LHCN-M2 (cell line): ENCODE measurements around the gene DCTN2. TPM values are rescaled to one million over a fixed set of nuclear protein-coding genes. Genes with fewer than 3 reads are reported as not detected.
"Not testable (repeated sequence)": the region's sequence is repeated elsewhere in the genome, so short reads cannot be mapped to it uniquely, and the experiment has no call there.

ENCODE experiments used
- DNase-seq: peaks from one replicate; pipeline ENCODE4 v3.0.0-alpha.2; 2012; ENCODE audit warnings: low read depth
- polyA plus RNA-seq: library from polyadenylated mRNA; unstranded; fragments of >200 nt; gene quantifications from one replicate; pipeline ENCODE4 v1.2.1, GENCODE V29; 2012; ENCODE audit warnings: missing spikeins
- total RNA-seq: library from RNA; depleted of rRNA; stranded (reverse); fragments of >200 nt; gene quantifications from 2 replicates; pipeline ENCODE4 v1.2.3, GENCODE V29; 2014; rRNA removed

The DCTN2 gene
- total RNA-seq = 177 and 202 TPM in 2 replicates
- 186 TPM for polyA plus RNA-seq

DNA sequence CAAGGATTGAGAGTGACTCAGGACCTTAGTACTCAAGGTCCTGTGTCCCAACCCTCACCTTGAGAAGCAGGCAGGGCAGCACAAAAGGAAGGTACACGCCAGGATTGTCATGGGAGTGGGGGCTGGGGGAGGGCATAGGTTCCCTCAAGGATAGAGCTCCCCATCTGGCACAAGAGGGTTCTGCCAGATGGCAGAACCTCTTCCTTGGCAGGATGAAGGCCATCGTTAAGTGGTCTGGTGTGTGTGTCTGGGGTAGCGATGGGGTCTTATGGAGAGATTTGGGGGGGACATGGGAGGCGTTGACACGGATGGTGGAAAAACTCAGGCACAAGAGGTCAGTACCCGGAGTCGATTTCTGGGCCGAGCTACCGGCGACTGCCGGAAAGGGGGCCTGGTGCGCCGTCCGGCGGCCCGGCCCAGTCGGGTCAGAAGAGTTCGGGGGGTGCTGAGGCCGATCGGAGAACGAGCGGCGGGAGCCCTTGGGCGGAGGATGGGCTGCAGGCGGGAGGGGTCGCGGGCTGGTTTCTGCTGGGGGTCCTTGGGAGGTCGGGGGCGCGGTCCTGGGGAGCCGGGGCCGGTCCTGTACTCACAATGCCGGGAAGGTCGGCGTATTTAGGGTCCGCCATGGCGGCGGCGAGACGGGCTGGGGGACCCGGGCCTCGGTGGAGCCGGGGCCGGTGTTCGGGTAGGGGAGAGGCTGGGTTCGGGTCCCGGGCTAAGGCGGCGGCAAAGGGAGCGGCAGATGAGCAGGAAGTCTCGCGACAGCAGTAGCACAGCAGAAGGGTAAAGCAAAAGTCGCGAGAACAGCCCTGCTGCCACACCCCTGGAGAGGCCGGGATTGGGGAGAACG lies at the start of gene DCTN2:
DCTN2 (minus strand) TSS at position 755 of the 850 bp plus-strand sequence; CDS start at position 626, 129 bp downstream.
- DNase-seq = peak; percentile 97

GRCh38 chr12:57593187-57593586 lies 46.2 kb upstream of the DCTN2 start:
- no peak for DNase-seq

DNA sequence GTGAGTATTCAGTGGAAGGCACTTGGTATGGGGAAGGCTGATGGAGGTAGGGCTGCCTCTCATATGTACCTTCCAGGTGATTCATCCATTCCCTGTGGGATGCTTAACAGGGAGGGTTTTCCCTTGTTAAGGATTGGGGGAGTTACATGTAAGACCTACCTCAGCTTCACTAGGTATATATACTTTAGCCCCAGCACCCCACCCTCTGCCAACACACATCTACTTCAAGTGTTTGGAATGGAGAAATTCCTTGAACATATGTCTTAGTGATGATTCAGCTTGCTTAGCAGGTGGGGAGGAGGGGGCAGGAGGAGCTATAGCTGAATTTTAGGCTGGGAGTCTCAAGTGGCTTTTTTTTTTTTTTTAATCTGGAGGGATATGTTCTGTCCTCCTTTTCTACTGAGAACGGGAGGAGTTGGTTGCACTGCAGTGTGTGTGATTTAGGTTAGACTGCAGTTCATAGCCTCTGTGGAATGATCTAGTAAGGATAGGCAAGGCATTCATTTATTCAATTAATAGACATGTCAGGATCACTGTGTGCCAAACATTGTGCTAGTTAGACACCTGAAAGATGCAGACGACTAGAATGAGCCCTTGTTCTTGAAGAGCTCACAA lies 45.7 kb upstream of the DCTN2 start:
- peak; percentile 36 for DNase-seq

DNA sequence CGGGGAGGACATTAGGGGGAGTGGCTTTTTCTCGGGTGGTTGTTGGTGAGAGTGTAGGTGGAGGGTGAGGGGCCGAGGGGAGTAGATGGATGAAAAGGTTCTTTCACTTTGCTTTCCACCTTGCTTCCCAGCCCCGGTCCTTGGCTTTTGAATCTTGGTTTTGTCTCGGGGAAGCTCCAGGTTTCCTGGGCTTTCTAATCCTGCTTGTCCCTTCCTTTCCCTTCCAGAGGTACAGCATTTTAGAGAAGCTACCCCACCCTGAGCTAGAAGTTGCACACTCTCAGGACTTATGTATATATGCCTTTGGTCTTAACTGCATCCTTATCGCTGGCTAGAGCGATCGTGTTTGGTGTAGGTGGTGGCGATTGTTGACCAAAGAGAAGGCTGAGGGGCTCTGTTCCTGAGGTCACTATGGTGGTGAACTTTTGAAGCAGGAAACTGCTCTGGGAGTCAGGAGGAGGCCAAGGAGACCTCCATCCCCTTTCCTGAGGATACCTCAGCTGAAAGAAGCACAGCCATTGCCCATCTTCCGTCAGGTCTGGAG lies 44.9 kb upstream of the DCTN2 start:
- DNase-seq = no peak

DNA sequence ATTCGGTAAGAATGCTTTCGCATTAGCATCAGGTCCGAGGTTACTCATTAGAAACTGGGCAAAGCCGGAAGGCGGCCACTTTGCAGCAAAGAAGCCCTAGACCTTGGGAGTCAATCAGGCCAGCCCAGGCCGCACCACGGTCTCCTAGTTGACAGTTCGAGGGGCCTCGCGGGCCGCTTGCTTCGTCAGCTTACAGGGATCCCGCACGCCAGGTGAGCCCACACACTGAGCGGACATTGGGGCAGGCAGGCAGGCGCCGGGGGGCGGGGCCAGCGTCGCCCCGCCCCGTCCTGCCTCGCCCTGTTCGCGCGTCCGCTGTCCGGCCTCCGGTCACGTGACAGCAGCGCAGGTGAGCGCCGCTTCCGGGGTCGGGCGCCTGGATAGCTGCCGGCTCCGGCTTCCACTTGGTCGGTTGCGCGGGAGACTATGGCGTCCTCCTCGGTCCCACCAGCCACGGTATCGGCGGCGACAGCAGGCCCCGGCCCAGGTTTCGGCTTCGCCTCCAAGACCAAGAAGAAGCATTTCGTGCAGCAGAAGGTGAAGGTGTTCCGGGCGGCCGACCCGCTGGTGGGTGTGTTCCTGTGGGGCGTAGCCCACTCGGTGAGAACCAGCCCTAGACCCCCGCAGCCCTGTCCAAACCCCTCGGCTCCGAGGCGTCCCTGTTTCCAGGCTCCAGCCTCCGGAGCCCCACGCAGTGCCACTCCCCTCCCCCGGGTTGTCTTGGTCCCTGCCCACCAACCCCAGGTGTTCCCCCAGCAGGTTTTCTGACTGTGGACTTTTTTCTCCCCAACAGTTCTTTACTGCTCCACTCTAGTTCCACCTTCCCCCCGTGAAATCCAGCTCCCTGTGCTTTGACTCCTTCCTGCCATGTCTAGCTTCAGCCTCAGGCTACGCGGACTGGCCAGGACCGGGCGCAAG lies 44.1 kb upstream of the DCTN2 start, which contains the start of gene PIP4K2C:
PIP4K2C (plus strand) TSS at position 329 of the 918 bp plus-strand sequence; CDS start at position 427, 98 bp downstream.
- DNase-seq = peak; percentile 21

GRCh38 chr12:57590479-57590863 lies 43.5 kb upstream of the DCTN2 start:
- DNase-seq = no peak

GRCh38 chr12:57588951-57589610 lies 42.1 kb upstream of the DCTN2 start:
- not testable (repeated sequence) for DNase-seq

- no peak for DNase-seq
These were observed 39.9 kb upstream of the DCTN2 start for GRCh38 chr12:57586832-57587429.

- no peak for DNase-seq
These were observed 39.1 kb upstream of the DCTN2 start for GRCh38 chr12:57586128-57586527.

- no peak for DNase-seq
These were observed 38.2 kb upstream of the DCTN2 start for GRCh38 chr12:57585156-57585555.

GRCh38 chr12:57584690-57585089 lies 37.7 kb upstream of the DCTN2 start:
- DNase-seq = no peak

- DNase-seq = no peak
These were observed 37.1 kb upstream of the DCTN2 start for GRCh38 chr12:57584050-57584449.

- peak; percentile 76 for DNase-seq
These were observed 36.2 kb upstream of the DCTN2 start for GRCh38 chr12:57583008-57583831.

- no peak for DNase-seq
These were observed 35.4 kb upstream of the DCTN2 start for GRCh38 chr12:57582440-57582839.

GRCh38 chr12:57581802-57582201 lies 34.8 kb upstream of the DCTN2 start:
- no peak for DNase-seq

DNA sequence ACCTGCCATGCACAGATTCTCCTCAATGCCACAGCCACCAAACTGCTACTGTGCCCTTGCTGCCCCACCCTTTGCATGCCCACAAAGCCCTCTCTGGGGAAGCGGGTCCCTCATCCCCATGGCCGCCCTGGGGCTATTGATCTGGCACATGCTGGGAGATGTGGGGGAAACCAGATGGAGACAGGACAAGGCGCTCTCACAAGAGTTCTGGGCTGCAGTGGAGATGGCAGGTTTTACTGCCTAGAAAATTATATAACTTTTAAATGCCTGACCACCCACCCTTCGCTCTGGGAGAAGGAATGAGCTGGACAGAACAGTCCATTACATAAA lies 33.4 kb upstream of the DCTN2 start:
- no peak for DNase-seq

DNA sequence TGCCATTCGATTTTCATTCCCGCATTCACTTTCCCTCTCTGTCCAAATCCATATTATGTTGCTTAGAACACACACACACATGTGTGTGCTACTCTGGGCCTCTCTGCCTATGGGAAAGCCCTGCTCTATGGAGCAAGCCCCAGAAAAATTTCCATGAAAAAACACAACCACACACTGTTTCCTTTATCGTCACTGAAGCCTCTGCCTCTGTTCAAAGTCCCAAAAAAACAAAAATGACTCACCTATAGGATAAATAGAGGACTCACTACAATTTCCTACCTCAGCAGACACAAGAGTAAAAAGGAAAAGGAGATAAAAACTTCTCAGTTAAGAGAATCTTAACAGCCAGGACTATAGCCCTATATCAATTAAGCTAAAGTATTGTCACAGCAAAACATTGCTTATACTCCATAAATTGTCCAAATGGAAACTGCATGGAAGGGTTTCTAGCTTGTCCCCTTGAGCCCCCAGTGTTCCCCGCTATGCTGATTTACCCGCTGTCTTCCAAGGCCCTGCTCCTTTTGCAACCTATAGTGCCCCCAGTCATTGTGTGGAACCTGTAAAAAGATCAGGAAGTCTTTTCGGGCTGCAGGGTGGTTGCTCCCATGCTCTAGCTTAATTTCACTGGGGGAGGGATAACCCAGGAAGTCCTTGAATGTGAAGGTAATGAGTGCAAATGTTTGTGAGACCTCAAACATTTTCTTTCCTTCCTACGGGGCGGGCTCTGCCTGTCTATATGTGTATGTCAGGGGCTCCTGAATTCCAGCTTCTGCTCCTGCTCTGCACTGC lies 32.9 kb upstream of the DCTN2 start:
- no peak for DNase-seq

- no peak for DNase-seq
These were observed 32.0 kb upstream of the DCTN2 start for GRCh38 chr12:57579011-57579410.
